ENCODE results near the gene DMXL1.

DMXL1 gene

DNA sequence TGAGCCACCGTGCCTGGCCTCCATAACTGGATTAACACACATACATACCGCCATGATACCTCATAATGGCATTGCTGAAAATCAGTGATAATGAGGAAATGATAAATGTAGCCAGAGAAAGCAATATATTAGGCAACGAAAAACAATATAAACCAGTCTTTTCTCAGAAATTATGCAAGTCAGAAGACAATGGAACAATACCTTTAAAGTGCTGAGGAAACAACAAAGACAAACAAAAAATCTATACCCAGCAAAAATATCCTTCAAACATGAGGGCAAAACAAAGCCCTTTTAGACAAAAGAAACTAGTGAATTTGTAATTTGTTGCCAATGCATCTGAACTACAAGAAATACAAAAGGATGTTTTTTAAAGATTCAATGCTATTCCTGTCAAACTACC lies 186.7 kb downstream of the DMXL1 start:
- no peak for TF ChIP-seq ZNF274 (IDR thresholded peaks at IDR 0.05; ENCODE audit: low read depth, low read length)
- TF ChIP-seq YY1 (IDR thresholded peaks at IDR 0.05; ENCODE audit: insufficient read depth, insufficient read length): no peak
- TF ChIP-seq SUZ12 (IDR thresholded peaks at IDR 0.05; ENCODE audit: extremely low read depth, insufficient read depth, insufficient read length): no peak
- Histone ChIP-seq H3K9ac (ENCODE audit: insufficient read length, low read depth) (no peak overlapping the region), H3K4me3 (ENCODE audit: insufficient read length, low read depth) (no peak overlapping the region), H3K4me1 (ENCODE audit: insufficient read depth, insufficient read length) (no peaks in the 10 kb centered on the region), H3K9me3 (ENCODE audit: insufficient read depth, low read length) (peaks cover 18% of the 10 kb centered on the region; the same call in 1 of the 2 replicates), H3K36me3 (ENCODE audit: insufficient read depth, insufficient read length, low read length) (no peaks in the 10 kb centered on the region), H3K27me3 (ENCODE audit: insufficient read depth, insufficient read length) (no peaks in the 10 kb centered on the region)
- DNase-seq (ENCODE audit: low read depth, low spot score): no peak

DNA sequence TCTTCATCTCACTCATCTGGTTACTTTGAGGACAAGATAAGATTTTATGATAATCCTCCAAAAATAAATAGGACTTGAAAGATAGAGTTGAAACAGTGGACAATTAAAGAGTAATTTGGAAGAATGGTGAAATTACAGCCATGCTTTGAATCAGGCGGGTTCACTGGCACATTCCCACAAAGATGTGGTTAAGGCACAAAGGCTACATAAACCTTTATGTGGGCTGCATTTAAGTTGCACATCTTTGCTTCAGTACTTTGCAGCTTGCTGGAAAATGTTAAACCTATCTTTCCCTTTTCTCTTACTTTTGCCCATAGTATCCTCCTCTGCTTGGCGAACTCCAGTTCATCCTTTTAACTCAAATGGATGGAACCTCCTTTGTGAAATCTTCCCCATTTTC lies 192.8 kb downstream of the DMXL1 start:
- H3K4me1 ChIP-seq (ENCODE audit: insufficient read depth, insufficient read length): no peaks in the 10 kb centered on the region
- H3K9me3 ChIP-seq (ENCODE audit: insufficient read depth, low read length): peaks cover 5% of the 10 kb centered on the region; the same call in 1 of the 2 replicates
- no peak overlapping the region for H3K4me3 ChIP-seq (ENCODE audit: insufficient read length, low read depth)
- no peaks in the 10 kb centered on the region for H3K27me3 ChIP-seq (ENCODE audit: insufficient read depth, insufficient read length)
- DNase-seq (ENCODE audit: low read depth, low spot score): no peak
- no peak overlapping the region for H3K9ac ChIP-seq (ENCODE audit: insufficient read length, low read depth)
- no peaks in the 10 kb centered on the region for H3K36me3 ChIP-seq (ENCODE audit: insufficient read depth, insufficient read length, low read length)
- TF ChIP-seq YY1 (IDR thresholded peaks at IDR 0.05; ENCODE audit: insufficient read depth, insufficient read length) (no peak), ZNF274 (IDR thresholded peaks at IDR 0.05; ENCODE audit: low read depth, low read length) (no peak), SUZ12 (IDR thresholded peaks at IDR 0.05; ENCODE audit: extremely low read depth, insufficient read depth, insufficient read length) (no peak)

DNA sequence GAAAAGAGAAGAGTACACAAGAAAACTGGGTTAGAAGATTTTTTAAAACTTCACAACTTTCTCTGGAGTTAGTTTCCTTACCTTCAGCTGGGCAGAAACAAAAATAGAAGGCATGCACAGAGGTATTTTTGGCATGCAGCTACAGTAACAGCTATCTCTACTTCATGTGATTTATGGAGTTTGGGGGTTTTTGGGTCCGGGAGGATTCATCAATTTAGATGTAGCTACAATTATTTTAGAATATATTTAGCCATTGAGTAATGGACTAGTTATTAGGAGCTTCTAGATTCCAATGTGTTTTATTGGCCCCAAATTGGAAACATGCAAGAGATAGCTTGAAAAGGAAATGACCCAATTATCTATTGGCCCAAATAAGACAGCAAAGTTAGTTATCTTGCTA lies 193.3 kb downstream of the DMXL1 start:
- no peaks in the 10 kb centered on the region for H3K36me3 ChIP-seq (ENCODE audit: insufficient read depth, insufficient read length, low read length)
- DNase-seq (ENCODE audit: low read depth, low spot score): no peak
- no peak for TF ChIP-seq YY1 (IDR thresholded peaks at IDR 0.05; ENCODE audit: insufficient read depth, insufficient read length)
- H3K4me1 ChIP-seq (ENCODE audit: insufficient read depth, insufficient read length): no peaks in the 10 kb centered on the region
- no peak overlapping the region for H3K4me3 ChIP-seq (ENCODE audit: insufficient read length, low read depth)
- H3K9me3 ChIP-seq (ENCODE audit: insufficient read depth, low read length): peaks cover 5% of the 10 kb centered on the region; the same call in 1 of the 2 replicates
- H3K27me3 ChIP-seq (ENCODE audit: insufficient read depth, insufficient read length): no peaks in the 10 kb centered on the region
- H3K9ac ChIP-seq (ENCODE audit: insufficient read length, low read depth): no peak overlapping the region

DNA sequence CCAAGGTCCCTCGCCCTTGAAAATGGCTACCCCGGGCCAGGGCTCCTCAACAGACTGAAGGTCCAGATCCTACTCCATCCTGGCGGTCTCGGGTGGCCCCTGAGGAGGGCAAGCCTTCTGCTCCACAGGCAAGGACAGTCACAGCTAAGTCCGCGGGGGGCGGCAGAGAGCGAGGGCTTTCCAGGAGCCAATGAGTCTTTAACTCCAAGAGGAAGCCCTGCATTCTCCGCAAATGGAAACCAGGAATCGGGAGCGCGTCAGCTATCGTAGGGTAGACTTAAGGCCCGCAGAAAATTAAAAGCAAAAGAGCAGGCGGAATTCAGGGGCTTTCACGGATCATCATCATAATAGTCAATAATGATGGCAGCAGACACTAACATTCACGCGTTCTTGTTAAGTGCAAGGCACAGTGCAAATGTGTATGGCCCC lies 197.1 kb downstream of the DMXL1 start:
- Histone ChIP-seq H3K36me3 (ENCODE audit: insufficient read depth, insufficient read length, low read length) (peaks cover 4% of the 10 kb centered on the region), H3K9ac (ENCODE audit: insufficient read length, low read depth) (peak overlapping the region; percentile 86), H3K27me3 (ENCODE audit: insufficient read depth, insufficient read length) (no peaks in the 10 kb centered on the region), H3K4me1 (ENCODE audit: insufficient read depth, insufficient read length) (no peaks in the 10 kb centered on the region), H3K4me3 (ENCODE audit: insufficient read length, low read depth) (peak overlapping the region; percentile 82), H3K9me3 (ENCODE audit: insufficient read depth, low read length) (no peaks in the 10 kb centered on the region)
- TF ChIP-seq ZNF274 (IDR thresholded peaks at IDR 0.05; ENCODE audit: low read depth, low read length): no peak
- TF ChIP-seq SUZ12 (IDR thresholded peaks at IDR 0.05; ENCODE audit: extremely low read depth, insufficient read depth, insufficient read length): no peak
- TF ChIP-seq YY1 (IDR thresholded peaks at IDR 0.05; ENCODE audit: insufficient read depth, insufficient read length): no peak
- DNase-seq (ENCODE audit: low read depth, low spot score): peak; percentile 80

DNA sequence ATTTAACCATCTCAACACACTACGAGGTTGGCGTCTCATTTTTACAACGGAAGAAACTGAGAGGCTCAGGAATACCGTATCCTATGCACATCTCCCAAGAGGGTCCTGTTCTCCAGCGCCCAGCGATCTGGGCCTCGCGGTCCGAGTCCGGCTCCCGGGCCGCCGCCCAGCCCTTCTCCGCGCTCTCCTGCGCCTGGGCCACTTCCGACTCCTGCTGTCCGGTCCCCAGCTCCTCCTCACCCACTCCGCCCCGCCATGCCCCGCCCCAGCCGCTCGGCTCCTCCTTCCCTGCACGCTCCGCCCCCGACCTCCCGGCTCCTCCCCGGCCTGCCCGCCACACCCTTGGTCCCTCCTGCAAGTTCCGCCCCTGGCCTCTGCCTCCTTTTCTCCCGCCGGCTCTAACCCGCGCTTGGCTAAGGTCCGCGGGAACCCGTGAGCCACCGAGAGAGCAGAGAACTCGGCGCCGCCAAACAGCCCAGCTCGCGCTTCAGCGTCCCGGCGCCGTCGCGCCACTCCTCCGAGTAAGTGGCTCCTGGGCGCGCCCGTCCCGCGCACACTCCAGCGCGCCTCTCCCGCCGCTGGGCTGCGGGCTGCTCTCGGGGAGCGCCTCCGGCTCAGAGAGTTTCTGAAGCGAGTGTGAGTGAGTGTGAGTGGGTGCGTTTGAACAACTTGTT lies 197.6 kb downstream of the DMXL1 start:
- TF ChIP-seq SUZ12 (IDR thresholded peaks at IDR 0.05; ENCODE audit: extremely low read depth, insufficient read depth, insufficient read length) (no peak), ZNF274 (IDR thresholded peaks at IDR 0.05; ENCODE audit: low read depth, low read length) (no peak), YY1 (IDR thresholded peaks at IDR 0.05; ENCODE audit: insufficient read depth, insufficient read length) (no peak)
- H3K36me3 ChIP-seq (ENCODE audit: insufficient read depth, insufficient read length, low read length): peaks cover 4% of the 10 kb centered on the region
- no peaks in the 10 kb centered on the region for H3K4me1 ChIP-seq (ENCODE audit: insufficient read depth, insufficient read length)
- peak overlapping the region; percentile 82 for H3K4me3 ChIP-seq (ENCODE audit: insufficient read length, low read depth)
- peak; percentile 78 for DNase-seq (ENCODE audit: low read depth, low spot score)
- H3K9me3 ChIP-seq (ENCODE audit: insufficient read depth, low read length): no peaks in the 10 kb centered on the region
- no peaks in the 10 kb centered on the region for H3K27me3 ChIP-seq (ENCODE audit: insufficient read depth, insufficient read length)
- peak overlapping the region; percentile 86 for H3K9ac ChIP-seq (ENCODE audit: insufficient read length, low read depth)

DNA sequence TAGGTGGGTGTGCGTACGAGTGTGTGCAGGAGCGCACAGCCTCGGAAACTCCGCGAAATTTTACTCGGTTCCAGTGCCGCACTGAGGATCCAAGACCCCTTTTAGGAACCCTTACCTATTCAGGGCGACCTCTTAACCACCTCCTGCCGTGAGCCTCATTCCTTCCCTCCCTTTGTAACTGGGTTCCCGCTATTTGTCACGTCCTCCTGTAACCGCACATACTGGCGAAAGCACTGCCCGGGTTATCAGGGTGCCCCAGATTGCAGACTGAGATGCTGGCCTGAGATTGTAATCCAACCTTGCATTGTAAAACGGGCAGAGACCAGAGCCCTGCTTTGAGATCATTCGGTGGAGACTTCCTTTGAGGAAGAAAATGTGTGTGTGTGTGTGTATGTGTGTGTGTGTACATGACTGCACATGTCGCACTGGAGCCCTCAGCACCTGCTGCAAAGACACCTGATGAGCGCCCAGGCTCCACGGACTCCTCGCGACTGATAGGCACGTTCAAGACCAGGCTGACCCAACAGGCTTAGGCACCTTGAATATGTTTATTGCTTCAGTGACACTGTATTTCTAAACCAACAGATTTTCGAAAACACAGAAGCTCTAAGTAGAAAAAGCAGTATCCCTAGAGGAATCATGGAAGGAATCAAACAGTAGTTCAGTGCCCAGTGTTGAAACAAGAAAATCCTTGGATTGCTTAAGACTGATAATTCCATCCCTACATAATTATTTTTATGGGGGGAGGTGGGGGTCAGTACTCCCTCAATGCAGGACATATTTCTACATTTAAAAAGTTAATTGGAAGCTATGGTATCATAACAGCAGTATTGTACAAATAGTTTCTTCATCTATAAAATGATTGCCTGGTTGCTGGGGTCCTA lies 198.4 kb downstream of the DMXL1 start:
- H3K4me1 ChIP-seq (ENCODE audit: insufficient read depth, insufficient read length): no peaks in the 10 kb centered on the region
- TF ChIP-seq YY1 (IDR thresholded peaks at IDR 0.05; ENCODE audit: insufficient read depth, insufficient read length) (no peak), SUZ12 (IDR thresholded peaks at IDR 0.05; ENCODE audit: extremely low read depth, insufficient read depth, insufficient read length) (no peak), ZNF274 (IDR thresholded peaks at IDR 0.05; ENCODE audit: low read depth, low read length) (no peak)
- H3K27me3 ChIP-seq (ENCODE audit: insufficient read depth, insufficient read length): no peaks in the 10 kb centered on the region
- peaks cover 4% of the 10 kb centered on the region for H3K36me3 ChIP-seq (ENCODE audit: insufficient read depth, insufficient read length, low read length)
- no peaks in the 10 kb centered on the region for H3K9me3 ChIP-seq (ENCODE audit: insufficient read depth, low read length)
- DNase-seq (ENCODE audit: low read depth, low spot score): peak; percentile 15
- H3K4me3 ChIP-seq (ENCODE audit: insufficient read length, low read depth): peak overlapping the region; percentile 74
- H3K9ac ChIP-seq (ENCODE audit: insufficient read length, low read depth): peak overlapping the region; percentile 78

DNA sequence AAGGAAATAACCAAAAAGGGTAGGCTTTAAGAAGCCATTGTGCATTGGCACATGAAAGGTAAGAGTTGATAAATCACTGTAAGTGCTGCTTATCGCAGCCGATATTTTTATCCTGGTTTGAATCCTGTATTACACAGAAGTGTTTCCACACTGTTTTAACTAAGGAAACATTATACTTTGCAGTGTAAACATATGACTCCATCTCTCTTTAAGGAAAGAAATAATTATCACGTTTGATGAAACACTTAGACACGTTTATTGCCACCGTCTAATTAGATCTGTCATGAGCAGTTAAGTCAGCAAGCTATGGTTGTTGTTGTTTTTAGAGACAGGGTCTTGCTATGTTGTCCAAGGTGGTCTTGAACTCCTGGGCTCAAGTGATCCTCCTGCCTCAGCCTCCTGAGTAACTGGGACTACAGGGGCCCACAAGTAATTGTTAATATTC lies 199.3 kb downstream of the DMXL1 start:
- no peak for TF ChIP-seq SUZ12 (IDR thresholded peaks at IDR 0.05; ENCODE audit: extremely low read depth, insufficient read depth, insufficient read length)
- TF ChIP-seq YY1 (IDR thresholded peaks at IDR 0.05; ENCODE audit: insufficient read depth, insufficient read length): no peak
- TF ChIP-seq ZNF274 (IDR thresholded peaks at IDR 0.05; ENCODE audit: low read depth, low read length): no peak
- DNase-seq (ENCODE audit: low read depth, low spot score): no peak
- Histone ChIP-seq H3K4me1 (ENCODE audit: insufficient read depth, insufficient read length) (no peaks in the 10 kb centered on the region), H3K36me3 (ENCODE audit: insufficient read depth, insufficient read length, low read length) (peaks cover 4% of the 10 kb centered on the region), H3K27me3 (ENCODE audit: insufficient read depth, insufficient read length) (no peaks in the 10 kb centered on the region), H3K4me3 (ENCODE audit: insufficient read length, low read depth) (no peak overlapping the region), H3K9me3 (ENCODE audit: insufficient read depth, low read length) (no peaks in the 10 kb centered on the region), H3K9ac (ENCODE audit: insufficient read length, low read depth) (no peak overlapping the region)

Measured in NT2/D1 (cell line).